Stimulated activated CD4-positive, alpha-beta T cell treated with anti-CD3 and anti-CD28 coated beads, Interleukin-2, amount 100 ng/mL, for 4 hours (primary cell): ENCODE data around the gene GINS1.
"Not testable (repeated sequence)": the region's sequence is repeated elsewhere in the genome, so short reads cannot be mapped to it uniquely, and the experiment has no call there.

Source experiments
- DNase-seq: peaks from one replicate; pipeline ENCODE4 v3.0.0-alpha.2; 2020; ENCODE audit warnings: low read depth

The GINS1 gene

GRCh38 chr20:25389858-25390537 is 17.5 kb upstream of the GINS1 start:
- DNase-seq, result no peak

GRCh38 chr20:25390538-25391528 is 16.6 kb upstream of the GINS1 start, which contains the start of gene ABHD12:
TSS of gene ABHD12 (minus strand) at chr20:25390835. CDS start at chr20:25390703, 132 bp downstream.
- DNase-seq, result peak; percentile 92

DNA sequence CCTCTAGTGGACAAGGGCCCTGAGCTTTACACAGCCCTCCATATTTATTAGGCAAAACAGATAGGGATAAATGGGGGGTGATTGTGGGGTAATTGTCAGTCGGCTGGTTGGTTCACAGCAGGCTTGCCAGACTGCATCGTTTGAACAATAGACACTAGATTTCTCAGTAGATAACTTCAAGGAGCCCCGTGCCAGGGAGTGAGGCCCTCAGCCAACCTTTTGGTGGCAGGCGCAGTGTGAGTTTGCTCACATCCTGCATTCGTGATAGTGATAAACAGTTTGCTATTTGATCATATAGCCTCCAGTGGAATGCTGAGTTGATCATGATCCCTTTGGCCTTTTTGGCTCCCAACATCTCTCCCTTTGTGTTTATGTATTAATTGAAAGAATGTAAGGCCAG is 13.2 kb upstream of the GINS1 start:
- DNase-seq, result no peak

DNA sequence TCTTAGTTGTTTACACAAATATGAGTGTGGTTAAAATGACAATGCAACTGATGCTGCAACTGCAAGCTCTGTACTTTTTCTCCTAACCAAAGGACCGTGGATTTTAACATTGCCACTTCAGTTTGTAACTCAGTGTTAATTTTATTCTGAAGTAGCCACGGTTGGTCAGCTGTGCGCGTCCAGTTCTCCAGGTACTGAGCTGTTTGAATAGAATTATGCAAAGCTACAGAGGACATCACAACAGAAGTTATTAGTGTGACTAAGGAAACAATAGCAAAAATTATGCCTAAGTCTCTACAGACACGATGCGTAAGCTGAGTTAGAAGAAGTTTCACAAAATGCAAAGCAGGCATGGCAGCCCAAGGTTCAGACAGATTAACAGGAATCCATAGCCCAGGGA is 12.5 kb upstream of the GINS1 start:
- no peak for DNase-seq

DNA sequence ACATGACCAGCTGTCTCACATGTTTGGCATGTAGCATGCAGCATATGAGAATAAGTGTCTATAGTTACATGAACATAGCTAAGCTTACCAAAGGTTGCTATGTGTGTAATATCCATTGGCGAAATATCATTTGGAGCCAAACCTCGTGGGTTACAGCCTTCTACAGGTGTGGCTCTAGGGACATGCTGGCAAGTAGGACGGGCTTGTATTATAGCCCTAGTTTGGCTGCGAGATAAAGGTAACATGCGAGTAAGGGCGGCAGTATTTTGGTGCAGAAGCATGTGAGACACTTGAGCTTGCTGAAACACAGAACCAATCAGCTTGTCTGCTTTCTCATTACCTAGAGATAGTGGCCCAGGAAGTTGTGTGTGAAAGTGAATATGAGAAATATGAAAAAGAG is 10.4 kb upstream of the GINS1 start:
- no peak for DNase-seq

DNA sequence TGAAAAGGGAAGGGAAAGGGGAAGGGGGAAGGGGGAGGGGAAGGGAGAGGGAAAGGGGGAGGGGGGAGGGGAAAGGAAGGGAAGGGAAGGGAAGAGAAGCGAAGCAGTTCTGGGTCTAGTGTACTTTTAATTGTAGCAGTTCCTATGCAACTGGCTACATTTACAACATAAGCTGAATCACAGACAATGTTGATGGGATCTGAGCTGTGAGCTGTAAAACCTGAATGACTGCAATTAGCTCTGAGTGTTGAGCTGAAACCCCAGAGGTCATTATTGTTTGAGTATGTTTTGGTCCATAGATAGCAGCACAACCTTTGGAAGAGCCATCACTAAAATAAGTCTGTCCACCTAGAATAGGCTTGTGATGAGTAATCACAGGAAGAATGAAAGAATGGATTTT is 9.7 kb upstream of the GINS1 start:
- DNase-seq, result no peak

- DNase-seq, result no peak
Measured at GRCh38 chr20:25398376-25399036, 9.0 kb upstream of the GINS1 start.

DNA sequence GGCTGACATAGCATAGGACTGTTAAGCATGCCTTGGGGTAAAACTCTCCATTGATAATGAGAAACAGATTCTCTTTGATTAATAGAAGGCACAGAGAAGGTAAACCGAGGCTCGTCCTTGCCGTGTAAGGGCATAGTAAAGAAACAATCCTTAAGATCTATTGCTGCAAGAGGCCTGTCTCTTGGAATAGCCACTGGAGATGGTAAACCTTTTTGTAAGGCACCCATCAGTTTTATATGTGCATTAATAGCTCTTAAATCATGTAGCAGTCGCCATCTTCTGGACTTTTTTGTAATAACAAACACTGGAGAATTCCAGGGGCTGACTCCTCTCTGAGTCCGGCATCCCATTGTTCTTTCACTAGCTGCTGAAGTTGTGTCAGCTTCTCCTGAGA is 8.4 kb upstream of the GINS1 start:
- no peak for DNase-seq

DNA sequence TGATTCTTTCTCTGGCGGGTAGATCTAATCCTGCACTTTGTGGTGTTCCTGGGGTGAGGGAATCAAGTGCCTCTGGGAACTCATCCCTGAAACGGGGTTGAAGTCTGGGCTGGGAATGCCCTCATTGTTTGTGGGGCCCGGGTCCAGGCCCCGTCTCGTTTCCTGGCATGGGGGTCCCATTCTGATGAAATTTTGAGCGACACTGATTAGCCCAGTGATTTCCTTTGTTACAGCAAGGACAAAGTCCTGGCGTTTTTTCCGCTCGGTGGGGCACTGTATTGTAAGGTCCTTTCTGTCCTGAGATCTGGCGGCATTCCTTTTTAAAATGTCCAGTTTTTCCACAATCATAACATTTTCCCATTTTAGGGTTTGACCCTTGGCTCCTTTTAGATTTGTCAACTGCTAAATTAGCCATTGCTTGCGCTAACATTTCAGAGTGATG is 7.2 kb upstream of the GINS1 start:
- DNase-seq, result not testable (repeated sequence)

GRCh38 chr20:25402583-25402982 is 4.9 kb upstream of the GINS1 start:
- no peak for DNase-seq

DNA sequence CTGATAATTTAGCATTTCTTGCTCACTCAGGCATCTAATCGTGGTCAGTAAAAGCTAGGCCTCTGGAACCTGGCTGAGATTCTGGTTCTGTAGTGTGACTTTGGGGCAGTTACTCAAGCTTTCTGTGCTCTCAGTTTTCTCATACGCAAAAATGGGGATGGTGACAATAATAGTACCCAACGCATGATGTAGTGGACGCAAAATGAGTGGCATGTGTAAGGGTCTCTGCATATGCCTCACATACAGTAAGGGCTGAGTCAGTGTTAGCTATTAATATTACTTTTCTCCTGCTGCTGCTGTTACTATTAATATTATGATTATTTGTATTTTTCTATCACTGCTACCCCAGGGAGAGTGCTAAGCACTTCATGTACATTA is 686 bp downstream of the GINS1 start:
- no peak for DNase-seq

GRCh38 chr20:25408890-25409289 is 1.4 kb downstream of the GINS1 start:
- no peak for DNase-seq

DNA sequence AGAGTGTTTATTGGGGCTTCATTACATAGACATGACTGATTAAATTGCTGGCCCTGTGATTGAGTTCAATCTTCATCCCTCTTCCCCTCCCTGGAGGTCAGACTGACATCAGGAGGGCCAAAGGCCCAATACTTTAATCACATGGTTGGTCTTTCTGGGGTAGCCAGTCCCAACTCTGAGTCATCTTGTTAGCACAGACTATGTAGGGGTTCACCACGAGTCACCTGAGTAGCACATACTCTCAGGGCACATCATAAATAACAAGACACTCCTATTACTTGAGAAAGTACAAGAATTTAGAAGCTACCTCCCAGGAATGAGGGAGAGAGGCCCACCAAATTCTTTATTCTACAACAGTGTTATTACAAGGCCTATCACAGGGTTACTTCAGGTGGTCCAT is 11.3 kb downstream of the GINS1 start:
- no peak for DNase-seq

DNA sequence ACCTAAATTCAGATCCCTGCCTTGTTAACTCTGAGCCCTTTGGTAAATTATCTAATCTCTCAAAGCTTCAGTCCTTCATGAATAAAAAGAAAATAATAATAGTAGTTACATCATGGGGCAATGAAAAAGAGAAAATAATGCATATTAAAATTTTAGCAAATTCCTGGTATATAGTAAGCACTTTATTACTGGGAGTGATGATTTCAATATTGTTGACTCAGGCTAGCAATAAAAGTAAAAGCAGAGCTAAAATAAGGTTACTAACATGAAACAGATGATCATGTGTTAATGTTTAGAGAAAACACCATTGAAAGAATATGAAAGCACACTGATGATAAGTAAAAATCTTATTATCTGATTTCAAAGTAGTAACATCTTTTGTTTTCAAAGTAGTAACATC is 13.6 kb downstream of the GINS1 start:
- DNase-seq, result no peak

DNA sequence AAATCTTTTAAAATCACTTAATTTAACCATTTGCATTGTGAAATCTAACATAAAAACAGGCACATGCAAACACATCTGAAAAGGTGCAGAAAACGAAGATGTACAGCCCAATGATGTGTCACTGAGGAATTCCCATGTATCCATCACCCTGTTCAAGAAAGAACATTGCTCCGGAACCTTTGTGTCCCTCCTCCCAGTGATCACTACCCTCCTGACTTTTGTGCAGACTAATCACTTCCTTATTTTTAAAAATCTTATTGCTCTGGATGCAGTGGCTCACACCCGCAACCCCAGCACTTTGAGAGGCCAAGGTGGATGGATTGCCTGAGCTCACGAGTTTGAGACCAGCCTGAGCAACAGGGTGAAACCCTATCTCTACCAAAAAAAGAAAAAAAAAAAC is 14.6 kb downstream of the GINS1 start:
- no peak for DNase-seq

DNA sequence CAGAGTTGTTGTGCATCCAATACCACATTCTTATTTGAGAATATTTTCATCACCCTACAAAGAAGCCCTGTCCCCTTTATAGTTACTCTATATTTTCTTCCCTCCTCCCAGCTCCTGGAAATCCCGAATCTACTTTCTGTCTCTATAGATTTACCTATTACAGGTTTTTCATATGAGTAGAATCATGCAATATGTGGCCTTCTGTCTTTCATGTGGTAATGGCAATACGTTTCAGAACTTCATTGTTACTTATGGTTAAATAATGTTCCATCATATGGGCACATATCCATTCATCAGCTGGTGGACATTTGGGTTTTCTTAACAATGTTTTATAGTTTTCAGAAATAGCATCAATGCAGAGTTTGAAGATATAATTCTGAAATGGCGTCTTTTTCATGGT is 17.1 kb downstream of the GINS1 start:
- no peak for DNase-seq

DNA sequence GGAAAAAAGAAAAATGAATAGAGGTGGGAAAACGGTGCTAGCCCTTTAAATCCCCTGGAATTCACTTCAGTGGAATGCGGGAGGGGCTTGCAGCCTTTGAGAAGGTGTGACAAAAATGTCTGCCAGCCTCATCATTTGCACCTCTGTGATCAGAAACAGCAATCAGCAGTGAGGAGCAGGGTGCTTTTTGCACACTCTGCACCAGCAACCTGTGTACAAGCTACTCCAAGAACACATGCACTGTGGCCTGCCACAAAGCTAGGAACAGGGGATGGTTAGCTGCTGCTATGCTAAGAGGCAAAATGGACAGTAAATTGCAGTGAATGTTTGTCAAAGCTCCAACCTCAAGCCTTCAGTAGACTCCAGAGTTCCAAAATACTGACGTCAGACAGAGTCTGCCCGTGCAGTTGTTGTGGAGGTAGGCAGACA is 29.7 kb downstream of the GINS1 start:
- no peak for DNase-seq

- DNase-seq, result no peak
Measured at GRCh38 chr20:25439328-25439727, 31.9 kb downstream of the GINS1 start.

GRCh38 chr20:25444556-25444955 is 37.1 kb downstream of the GINS1 start:
- DNase-seq, result no peak

GRCh38 chr20:25447671-25448070 is 40.2 kb downstream of the GINS1 start:
- no peak for DNase-seq

DNA sequence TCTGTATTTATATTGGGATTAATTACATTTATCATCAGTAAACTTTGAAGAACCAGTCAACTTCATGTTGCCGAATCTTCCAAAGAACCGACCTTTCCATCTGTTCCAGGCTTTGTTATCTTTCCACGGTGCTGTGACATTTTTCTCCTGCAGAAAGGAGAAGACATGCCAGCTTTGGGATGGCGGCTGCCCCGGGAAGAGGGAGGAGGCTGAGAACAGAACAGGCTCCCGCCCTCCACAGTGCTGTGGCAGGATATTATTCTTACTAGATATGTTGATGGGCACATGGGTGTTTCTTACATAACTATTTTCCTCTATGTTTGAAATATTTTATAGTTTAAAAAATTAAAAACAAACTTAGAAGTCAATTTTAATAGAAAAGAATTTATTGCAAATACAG is 44.9 kb downstream of the GINS1 start:
- DNase-seq, result no peak

DNA sequence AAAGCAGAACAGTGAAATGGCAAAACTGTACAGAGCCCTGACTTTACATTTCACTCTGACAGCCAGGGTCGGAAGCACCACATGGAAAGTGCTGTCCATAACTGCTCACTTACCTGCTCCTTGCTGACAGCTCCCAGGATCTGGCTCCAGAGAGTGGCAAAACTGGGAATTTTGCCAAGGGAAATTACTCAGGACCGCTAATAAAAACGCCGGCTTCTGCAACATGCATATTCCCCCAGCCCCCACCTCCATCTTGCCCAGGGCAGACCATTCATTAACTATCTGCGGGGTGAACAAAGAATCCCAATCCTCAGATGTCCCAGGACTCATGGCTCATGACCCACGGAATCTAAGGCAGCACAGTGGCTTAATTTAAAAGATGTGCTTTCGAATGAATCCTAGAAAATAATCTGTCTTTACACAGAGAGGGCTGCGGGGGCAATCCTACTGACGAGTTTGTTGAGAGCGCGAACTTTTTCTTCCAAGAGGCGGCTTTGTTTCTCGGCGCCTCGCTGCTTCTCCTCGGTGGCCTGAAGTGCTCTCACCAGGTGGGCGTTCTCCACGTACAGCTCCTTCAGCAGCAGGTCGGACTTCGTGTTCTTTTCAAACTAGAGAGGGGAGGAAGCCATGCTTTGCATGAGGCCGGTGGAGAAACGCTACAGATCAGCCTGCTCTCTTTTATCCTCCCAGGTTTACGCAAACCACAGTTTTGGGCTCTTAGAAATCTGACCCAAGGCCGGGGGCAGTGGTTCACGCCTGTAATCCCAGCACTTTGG is 45.8 kb downstream of the GINS1 start:
- no peak for DNase-seq
